HG03045 (cell line): ENCODE measurements around the gene UTP3.
"Not testable (repeated sequence)": the region's sequence is repeated elsewhere in the genome, so short reads cannot be mapped to it uniquely, and the experiment has no call there.

Source experiments
- ATAC-seq: cut with Tn5 transposase; IDR thresholded peaks from one replicate; pipeline ENCODE4 v1.9.1; 2021; ENCODE audit warnings: mild to moderate bottlenecking, moderate library complexity; ENCODE audit not compliant: unreplicated experiment

The UTP3 gene

DNA sequence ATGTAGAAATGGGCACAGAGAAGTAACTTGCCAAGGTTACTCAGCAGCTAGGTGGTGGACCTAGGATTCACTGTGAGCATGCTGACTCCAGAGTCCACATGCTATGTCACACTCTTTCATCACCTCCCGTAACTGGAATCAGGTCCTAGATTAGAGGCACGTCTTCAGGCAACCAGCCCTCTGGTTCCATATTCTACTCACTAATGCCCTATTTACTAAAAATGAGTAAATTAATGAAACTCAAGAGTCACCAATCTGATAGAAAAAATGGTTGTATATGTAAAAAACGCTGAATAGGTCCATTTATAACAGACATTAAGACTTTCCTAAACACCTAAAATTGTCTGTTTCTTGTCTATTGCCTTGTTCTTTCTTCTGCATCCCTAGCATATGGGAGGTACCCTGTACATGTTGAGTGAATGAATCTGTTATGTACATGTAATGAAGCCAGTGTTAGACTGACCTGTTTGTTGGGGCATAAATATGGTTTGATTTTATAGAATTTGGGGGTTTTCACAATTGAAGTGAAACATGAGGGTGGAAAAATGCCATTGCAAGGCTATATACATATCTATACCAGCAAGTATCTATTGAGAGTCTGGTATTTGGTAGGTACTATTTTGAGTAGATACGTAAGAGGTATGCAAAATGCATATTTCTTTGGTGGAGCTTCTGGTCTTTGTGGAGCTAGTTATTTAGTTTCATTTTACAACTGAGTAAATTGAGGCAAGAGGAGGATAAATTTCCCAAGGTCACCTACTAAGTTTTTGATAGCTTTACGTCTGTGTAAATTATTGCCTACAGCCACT lies 26.0 kb downstream of the UTP3 start:
- peak; percentile 50 for ATAC-seq

DNA sequence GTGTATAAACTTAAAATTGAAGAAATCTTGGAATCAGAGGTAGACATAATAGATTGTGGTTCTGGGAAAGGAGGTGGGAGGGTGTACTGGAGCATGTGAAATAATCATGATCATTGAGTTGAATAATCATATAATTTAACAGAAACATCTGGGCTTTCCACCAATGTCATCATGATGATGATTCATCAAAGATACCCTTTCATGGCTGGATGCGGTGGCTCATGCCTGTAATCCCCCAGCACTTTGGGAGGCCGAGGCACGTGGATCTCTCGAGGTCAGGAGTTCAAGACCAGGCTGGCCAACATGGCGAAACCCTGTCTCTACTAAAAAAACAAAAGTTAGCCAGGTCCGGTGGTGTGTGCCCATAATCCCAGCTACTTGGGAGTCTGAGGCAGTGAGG lies 26.8 kb downstream of the UTP3 start:
- no peak for ATAC-seq

GRCh38 chr4:70718811-70719604 lies 30.7 kb downstream of the UTP3 start:
- no peak for ATAC-seq

DNA sequence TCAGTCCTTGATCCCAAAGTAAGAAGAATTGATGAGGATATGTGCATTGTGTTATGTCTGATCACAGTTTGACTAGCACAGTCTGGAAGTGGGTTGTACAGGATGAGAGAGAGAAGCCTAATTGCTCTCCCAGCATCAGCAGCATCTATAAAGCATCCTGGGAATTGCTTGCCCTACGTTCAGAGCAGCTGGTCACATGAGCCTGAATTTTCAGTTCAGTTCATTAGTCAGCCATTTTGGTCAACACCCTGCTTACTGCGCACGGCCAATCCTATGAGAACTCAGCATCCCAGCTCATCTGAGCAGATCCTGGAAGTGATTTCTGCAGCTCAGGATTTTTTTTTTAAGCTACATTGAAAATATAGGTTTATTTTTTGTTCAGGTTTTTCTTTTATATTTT lies 33.4 kb downstream of the UTP3 start, which contains the start of gene RUFY3:
RUFY3 (plus strand) TSS at position 218 of the 400 bp plus-strand sequence. CDS start 610 bp downstream, outside the sequence.
- ATAC-seq, result no peak

- ATAC-seq, result no peak
These were observed 34.0 kb downstream of the UTP3 start for GRCh38 chr4:70722199-70722791.

DNA sequence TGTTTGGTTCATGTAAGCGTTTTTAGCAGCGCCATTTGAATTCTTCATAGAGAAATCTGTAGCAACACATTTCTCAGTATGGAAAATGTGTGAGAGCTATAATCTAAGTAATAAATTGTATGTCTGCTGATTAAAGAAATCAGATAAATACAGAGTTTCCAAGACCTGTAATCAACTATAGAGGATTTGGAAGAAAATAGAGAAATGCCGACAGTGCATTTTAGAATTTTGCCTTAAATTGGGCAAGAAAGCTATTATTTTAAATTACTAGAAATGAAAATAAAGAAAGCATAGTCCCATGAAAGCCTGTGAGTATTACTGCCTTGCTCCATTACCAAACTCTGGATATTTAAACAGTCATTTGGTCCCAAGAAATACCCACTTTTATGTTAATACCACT lies 36.1 kb downstream of the UTP3 start:
- ATAC-seq, result no peak

DNA sequence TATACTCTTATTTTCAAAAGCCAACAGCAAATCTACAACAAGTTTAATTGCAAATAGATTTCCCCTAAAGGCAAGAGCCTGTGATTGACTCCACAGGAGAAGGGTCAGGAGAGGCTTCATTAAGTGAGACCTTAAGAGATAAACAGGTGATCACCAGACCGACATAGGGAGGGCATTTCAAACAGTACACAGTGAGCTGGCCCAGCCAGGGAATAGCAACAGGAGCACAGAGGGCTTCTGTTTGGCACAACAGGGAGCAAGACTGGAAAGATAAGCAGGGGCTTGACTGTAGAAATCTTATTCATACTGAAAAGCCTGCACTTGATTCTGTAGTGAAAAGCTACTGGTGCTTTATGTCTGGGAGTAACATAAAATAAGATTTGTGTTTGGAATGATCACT lies 37.3 kb downstream of the UTP3 start:
- no peak for ATAC-seq

GRCh38 chr4:70726515-70726914 lies 38.2 kb downstream of the UTP3 start:
- ATAC-seq, result not testable (repeated sequence)

- ATAC-seq, result no peak
These were observed 39.8 kb downstream of the UTP3 start for GRCh38 chr4:70728091-70728490.

- not testable (repeated sequence) for ATAC-seq
These were observed 44.5 kb downstream of the UTP3 start for GRCh38 chr4:70732878-70733277.

- ATAC-seq, result peak; percentile 87
These were observed 46.0 kb downstream of the UTP3 start for GRCh38 chr4:70734168-70734954.

DNA sequence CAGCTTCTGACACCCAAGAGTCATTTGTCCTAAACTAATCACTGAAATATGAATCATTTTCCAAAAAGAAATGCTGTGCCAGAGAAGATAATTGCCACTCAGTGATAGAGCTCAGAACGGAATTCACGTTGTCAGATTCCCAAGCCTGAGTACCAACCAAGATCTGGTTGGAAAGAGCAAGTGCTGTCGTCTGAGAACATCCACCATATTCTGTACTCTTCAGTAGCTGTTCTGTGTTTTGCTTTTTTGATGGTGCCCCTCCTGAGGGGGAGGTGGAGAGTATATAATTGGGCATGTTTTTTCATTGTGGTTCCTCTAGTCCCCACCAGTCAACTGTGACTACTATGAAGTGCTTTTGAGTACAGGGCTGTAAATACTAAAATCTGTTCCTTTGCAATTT lies 46.6 kb downstream of the UTP3 start:
- peak; percentile 6 for ATAC-seq

GRCh38 chr4:70735915-70736314 lies 47.6 kb downstream of the UTP3 start:
- ATAC-seq, result not testable (repeated sequence)

DNA sequence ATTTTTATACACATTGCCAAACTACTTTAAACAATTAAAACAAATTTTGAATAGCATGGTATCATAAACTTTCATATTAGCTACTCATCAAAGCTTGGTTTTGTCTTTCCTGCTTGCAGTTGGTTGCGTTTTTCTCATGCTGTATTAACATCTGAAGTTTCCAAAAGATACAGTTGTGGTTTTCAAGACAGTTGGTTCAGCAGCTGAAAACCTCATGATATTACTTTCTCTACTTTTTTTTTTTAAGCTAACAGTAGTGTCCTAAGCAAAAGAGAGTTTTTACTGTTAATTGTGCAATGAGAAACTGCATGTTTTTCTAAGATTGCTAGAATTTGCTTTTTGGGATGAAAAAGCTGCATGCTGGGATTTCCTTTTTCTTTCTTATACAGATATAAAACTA lies 48.7 kb downstream of the UTP3 start:
- ATAC-seq, result no peak

GRCh38 chr4:70737409-70737808 lies 49.1 kb downstream of the UTP3 start:
- ATAC-seq, result no peak

GRCh38 chr4:70739496-70740337 lies 51.4 kb downstream of the UTP3 start:
- ATAC-seq, result no peak
